ENCODE measurements around the gene ERBIN. TPM values are rescaled to one million over a fixed set of nuclear protein-coding genes. Genes with fewer than 3 reads are reported as not detected.

Gene ERBIN
- total and polyA plus RNA-seq, 10 of the 15 experiments (the other 5 are each of a cell fraction or from before 2014, with no cell fraction given) = 9.5 to 91.1 (median 49.4) TPM

DNA sequence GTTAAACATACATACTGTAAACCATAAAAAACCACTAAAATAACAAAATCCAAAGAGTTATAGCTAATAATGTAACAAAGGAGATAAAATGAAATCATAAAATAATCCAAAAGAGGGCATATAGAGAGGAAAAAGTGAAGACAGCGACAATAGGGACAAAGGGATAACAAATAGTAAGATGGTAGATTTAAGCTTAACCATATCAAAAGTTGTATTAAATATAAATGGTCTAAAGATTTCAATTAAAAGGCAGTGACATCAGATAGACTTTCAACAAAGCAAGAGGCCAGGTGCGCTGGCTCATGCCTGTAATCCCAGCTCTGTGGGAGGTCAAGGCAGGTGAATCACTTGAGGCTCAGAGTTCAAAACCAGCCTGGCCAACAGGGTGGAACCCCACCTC is 163.0 kb downstream of the ERBIN start:
- ATAC-seq (no peak), DNase-seq (ENCODE audit: low read depth, low spot score) (no peak), FAIRE-seq (no peak)
- POLR2A ChIA-PET = no interaction called here
- no peak overlapping the region for H3K27ac ChIP-seq (ENCODE audit: control insufficient read depth, insufficient read depth)
- H3K27me3 ChIP-seq (replicated peaks in 1 of 2; ENCODE audit: control insufficient read depth in 2 of 2, insufficient read depth in 2 of 2, low read length in 1 of 2) = no peaks in the 10 kb centered on the region
- CTCF ChIA-PET = interaction anchor here (1.4 kb wide), 1 partner anchor 8 kb away, joined by 6 read pairs; no protein-coding TSS in a partner anchor
- TF ChIP-seq SRF (IDR thresholded peaks at IDR 0.05; ENCODE audit: low read depth in 2 of 2, low read length in 2 of 2) (no peak), CBX5 (IDR thresholded peaks at IDR 0.05; ENCODE audit: low read depth) (0 out of 2 replicates have a peak, but pooled peaks have one; percentile 34)
- RAD21 ChIA-PET (ENCODE audit: unreplicated experiment) = no interaction called here
- no peak overlapping the region for H3K4me2 ChIP-seq (ENCODE audit: control insufficient read depth, insufficient read depth)
- H3K9me3 ChIP-seq (replicated peaks; ENCODE audit: control insufficient read depth, insufficient read depth, low read length) = peaks cover 6% of the 10 kb centered on the region; the same call in 2 of the 3 replicates
- no peak overlapping the region for H3K4me3 ChIP-seq
- no peak overlapping the region for H2AFZ ChIP-seq (ENCODE audit: control insufficient read depth, low read depth, low read length)
- in situ Hi-C loops (cut with MboI) (no loop called here), intact Hi-C loops (cut with micrococcal nuclease; ENCODE audit: unreplicated experiment) (no loop called here)
- peaks cover 0 to 8% of the 10 kb centered on the region in 2 experiments; a peak in 3 of 4 replicates for H3K36me3 ChIP-seq (ENCODE audit: control insufficient read depth in 2 of 2, insufficient read depth in 2 of 2, low read length in 1 of 2)
- no peaks in the 10 kb centered on the region for H3K79me2 ChIP-seq (ENCODE audit: control insufficient read depth, insufficient read depth, low read length)
- H3K9ac ChIP-seq (ENCODE audit: control insufficient read depth, insufficient read depth, low read length) = no peak overlapping the region
- 100% methylated on average over 2 of the region's 2 CpGs for WGBS (ENCODE audit: insufficient coverage, insufficient replicate concordance, low lambda C conversion rate, missing lambda C conversion rate)
- SMC1A ChIA-PET (ENCODE audit: uncharacterized antibody, unreplicated experiment) = no interaction called here
- no TSS peak for BruUV-seq (replicated peaks)
- no peaks in the 10 kb centered on the region for H3K4me1 ChIP-seq (ENCODE audit: control insufficient read depth, insufficient read depth, low read length)
- no peaks in the 10 kb centered on the region for H4K20me1 ChIP-seq (ENCODE audit: control insufficient read depth, insufficient read depth)

DNA sequence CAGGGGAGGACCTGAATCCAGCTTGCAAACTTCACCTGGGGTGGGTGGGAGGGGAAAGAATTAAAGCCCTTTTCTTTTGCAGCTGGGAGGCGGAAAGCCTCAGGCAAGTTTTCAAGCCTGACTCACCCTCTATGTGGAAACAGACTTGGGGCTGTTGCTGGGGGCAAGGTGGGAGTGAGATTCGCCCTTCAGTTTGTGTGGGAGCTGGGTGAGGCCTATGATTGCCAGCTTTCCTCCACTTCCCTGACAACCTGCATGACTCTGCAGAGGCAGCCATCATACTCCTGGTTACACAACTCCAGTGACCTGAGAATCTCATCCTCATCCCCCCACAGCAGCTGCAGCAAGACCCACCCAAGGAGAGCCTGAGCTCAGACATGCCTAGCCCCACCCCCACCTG is 174.5 kb downstream of the ERBIN start:
- intact Hi-C loops (cut with micrococcal nuclease; ENCODE audit: unreplicated experiment) (no loop called here), in situ Hi-C loops (cut with MboI) (no loop called here)
- ATAC-seq = no peak
- Histone ChIP-seq H3K4me2 (ENCODE audit: control insufficient read depth, insufficient read depth) (no peak overlapping the region), H3K27ac (ENCODE audit: control insufficient read depth, insufficient read depth) (no peak overlapping the region), H3K4me1 (ENCODE audit: control insufficient read depth, insufficient read depth, low read length) (no peaks in the 10 kb centered on the region), H2AFZ (ENCODE audit: control insufficient read depth, low read depth, low read length) (no peak overlapping the region), H3K4me3 (no peak overlapping the region), H3K9me3 (replicated peaks; ENCODE audit: control insufficient read depth, insufficient read depth, low read length) (peaks cover 2% of the 10 kb centered on the region; the same call in 2 of the 3 replicates), H3K27me3 (replicated peaks in 1 of 2; ENCODE audit: control insufficient read depth in 2 of 2, insufficient read depth in 2 of 2, low read length in 1 of 2) (no peaks in the 10 kb centered on the region), H3K9ac (ENCODE audit: control insufficient read depth, insufficient read depth, low read length) (no peak overlapping the region), H3K79me2 (ENCODE audit: control insufficient read depth, insufficient read depth, low read length) (no peaks in the 10 kb centered on the region), H3K36me3 (ENCODE audit: control insufficient read depth in 2 of 2, insufficient read depth in 2 of 2, low read length in 1 of 2) (no peaks in the 10 kb centered on the region), H4K20me1 (ENCODE audit: control insufficient read depth, insufficient read depth) (no peaks in the 10 kb centered on the region)
- no peak for FAIRE-seq
- BruUV-seq (replicated peaks) = no TSS peak
- no peak for TF ChIP-seq SMARCA5 (IDR thresholded peaks at IDR 0.05)
- no peak for TF ChIP-seq NRF1 (conservative IDR thresholded peaks at IDR 0.05; ENCODE audit: low read depth, low read length)
- TF ChIP-seq ZNF384 (IDR thresholded peaks at IDR 0.05; ENCODE audit: borderline replicate concordance, low read depth, low read length) = no peak
- TF ChIP-seq, protein P1, sequence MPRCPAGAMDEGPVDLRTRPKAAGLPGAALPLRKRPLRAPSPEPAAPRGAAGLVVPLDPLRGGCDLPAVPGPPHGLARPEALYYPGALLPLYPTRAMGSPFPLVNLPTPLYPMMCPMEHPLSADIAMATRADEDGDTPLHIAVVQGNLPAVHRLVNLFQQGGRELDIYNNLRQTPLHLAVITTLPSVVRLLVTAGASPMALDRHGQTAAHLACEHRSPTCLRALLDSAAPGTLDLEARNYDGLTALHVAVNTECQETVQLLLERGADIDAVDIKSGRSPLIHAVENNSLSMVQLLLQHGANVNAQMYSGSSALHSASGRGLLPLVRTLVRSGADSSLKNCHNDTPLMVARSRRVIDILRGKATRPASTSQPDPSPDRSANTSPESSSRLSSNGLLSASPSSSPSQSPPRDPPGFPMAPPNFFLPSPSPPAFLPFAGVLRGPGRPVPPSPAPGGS (IDR thresholded peaks at IDR 0.05; ENCODE audit: borderline replicate concordance, insufficient read depth, low read depth, low read length, poor library complexity, severe bottlenecking) = no peak
- DNase-seq (ENCODE audit: low read depth, low spot score) = no peak
- SMC1A ChIA-PET (ENCODE audit: uncharacterized antibody, unreplicated experiment) = no interaction called here
- POLR2A ChIA-PET = no interaction called here
- CTCF ChIA-PET = no interaction called here
- RAD21 ChIA-PET (ENCODE audit: unreplicated experiment) = no interaction called here
- 90% methylated on average over 2 of the region's 2 CpGs for WGBS (ENCODE audit: insufficient coverage, insufficient replicate concordance, low lambda C conversion rate, missing lambda C conversion rate)

Measured in GM12878 (cell line).